T1000 (cell line): ENCODE results near the gene TUNAR.

Experiments
- DNase-seq: peaks from one replicate; lab custom pipeline; 2025; ENCODE audit warnings: mixed read lengths; lab: John Stamatoyannopoulos, UW

The TUNAR gene

DNA sequence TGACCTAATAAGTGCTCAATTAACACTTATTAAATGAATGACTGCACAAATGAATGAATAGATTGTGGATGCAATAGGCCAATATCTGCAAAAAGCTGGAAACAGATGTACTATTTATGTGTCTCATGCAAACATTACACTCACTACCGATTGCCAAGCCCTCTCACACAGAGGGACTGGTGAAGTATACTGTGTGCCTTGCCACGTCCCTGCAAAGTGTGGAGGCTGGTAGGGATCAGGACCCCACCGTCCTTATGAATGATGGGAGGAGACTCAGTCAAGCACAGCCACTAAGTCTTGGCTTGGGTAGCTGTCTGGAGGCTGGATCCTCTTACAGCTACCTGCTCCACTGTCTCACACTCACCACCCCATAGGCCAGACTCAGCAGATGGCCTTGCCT lies 3.9 kb upstream of the TUNAR start:
- DNase-seq = no peak

DNA sequence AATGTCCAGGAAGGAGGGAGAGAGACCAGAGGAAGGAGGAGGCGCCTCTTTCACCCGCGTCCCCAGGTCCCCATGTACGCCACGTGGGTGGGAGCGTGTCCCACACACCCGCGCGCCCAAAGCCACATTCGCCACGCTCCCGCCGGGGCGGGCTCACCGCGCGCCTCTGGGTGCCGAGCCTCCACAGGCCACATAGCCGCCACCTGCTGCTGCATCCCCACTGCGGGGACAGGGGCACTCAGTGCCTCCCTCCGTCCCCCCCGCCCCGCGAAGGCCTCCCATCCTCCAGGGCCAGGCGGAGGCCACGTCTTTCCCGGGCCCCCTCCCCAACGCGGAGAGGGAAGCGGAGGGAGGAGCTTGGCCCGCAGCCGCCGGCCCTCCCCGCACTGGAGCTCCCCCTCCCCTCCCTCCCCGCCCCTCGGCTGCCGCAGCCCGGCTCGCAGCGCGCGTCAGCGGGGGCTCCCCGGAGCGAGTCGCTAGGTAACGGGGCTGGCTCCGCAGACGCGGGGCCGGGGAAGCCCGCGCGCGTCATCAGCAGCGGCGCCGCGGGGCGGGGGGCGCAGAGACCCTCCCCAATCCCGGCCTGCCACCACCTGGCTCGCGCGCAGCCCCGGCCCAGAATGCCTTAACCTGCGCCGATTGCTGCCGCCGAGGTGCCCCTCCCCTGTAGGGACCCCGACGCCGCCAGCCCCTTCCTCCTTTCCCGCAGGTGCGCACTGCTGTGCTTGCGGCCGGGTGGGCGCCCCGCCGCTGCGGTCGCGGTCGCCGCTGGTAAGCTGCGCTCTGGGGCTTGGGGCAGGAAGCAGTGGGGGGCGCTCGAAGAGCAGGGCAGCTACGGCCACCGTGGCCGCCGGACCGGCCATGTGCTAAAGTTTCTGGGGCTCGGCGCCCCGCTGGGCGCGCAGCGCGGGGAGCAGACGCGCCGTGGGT lies 536 bp upstream of the TUNAR start:
- DNase-seq = no peak

DNA sequence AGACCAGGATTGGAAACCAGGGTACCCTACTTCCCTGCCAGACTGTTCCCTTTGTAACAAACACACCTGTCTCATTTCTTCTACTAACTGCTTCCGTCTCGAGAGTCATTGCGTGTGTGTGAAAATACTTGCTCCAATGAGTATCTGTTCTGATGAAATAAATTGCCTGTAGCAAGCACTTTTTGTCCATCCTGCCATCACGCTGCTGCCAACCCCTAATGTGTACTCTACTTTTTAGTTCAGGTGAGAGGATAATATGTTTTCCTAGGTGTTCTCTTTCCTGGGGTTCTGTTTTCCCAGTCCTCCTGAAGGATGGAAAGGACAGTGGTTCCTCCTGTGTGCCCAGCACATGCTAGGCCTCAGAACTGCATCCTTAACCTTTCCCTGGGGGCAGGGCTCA lies 1.0 kb downstream of the TUNAR start:
- no peak for DNase-seq

DNA sequence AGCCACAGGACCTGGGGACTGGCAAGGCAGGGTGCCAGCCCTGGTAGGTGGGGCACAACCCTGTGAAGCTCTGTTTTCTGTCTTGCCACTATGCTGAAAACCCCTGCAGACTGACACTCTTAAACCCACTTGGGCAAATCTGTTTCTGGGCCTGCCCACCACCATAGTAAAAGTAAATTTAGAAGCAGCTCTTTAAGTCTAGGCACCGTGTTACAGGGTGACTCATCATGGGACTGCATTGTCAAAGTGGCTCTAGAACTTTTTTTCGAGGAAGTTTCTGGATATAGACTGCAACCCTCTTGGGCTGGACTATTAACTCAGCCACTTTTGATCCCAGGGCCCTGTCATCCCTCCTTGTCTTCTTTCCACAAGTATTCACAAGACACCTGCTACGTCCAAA lies 7.7 kb downstream of the TUNAR start:
- no peak for DNase-seq

DNA sequence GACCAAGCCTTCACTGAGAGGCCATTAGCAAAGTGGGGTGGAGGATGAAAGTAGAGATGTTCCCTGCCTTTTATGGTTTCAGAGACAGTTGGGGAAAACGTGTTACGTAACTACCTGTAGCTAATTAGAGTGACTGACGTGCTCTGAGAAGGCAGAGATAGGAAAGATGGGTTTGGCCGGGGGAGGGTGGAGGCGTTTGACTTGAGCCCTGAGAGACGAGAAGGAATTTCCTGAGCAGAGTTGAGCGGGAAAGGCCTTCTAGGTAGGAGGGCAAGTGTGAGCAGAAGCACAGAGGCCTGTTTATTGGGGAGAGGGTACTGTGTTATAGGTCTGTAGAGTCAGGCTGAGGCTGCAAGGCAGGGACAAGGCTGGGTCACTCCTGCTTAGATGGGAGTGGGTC lies 8.6 kb downstream of the TUNAR start:
- no peak for DNase-seq

DNA sequence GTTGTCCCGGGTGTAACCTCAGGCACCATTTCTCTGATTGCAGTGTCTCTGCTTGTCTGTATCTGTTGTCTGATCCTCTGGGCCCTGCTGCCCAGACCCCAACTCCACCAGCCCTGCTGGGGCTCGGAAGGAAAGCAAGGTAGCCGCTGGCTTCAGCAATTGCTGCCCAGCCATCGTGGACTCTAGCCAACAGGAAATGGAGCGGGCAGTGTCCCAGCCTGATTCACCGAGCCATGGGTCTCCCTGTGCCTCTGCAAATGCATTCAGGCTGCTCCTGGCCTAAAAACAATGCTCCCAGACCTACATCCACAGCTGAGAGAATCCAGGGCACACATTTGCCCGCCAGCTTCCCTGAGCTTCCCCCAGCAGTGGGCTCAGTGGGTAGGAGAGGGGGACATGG lies 9.2 kb downstream of the TUNAR start:
- DNase-seq = no peak

DNA sequence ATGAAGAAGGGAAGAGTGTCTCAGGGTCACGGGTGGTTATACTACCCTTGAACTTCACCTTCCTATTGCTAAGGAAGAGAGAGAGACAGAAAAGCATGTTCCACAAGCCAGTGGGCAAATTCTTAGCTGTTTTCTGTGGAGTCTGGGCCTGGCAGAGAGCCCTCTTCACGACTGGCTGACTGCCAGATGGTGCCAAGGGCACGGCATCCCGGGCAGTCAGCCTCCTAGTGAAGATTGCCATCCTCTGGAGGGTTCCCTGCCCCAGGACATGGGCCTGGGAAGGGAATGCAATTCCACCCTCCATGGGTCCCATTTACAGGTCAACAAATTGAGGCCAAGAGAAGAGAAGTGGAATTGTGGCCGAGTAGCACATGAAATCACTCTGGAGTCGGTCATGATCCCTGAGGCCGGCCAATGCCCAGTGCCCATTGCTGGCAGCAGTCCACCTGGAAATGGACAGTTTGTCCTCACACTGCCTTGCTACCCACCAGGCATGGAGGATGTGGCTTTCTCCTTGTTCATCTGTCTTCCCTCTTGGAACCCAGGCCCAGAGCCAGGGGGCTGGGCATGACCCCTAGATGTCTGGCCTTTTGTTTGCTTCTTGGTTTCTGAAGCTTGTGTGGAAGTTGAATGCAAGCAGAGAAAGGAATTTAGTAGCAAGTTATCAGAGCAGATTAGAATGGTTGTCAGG lies 9.9 kb downstream of the TUNAR start:
- DNase-seq = no peak

DNA sequence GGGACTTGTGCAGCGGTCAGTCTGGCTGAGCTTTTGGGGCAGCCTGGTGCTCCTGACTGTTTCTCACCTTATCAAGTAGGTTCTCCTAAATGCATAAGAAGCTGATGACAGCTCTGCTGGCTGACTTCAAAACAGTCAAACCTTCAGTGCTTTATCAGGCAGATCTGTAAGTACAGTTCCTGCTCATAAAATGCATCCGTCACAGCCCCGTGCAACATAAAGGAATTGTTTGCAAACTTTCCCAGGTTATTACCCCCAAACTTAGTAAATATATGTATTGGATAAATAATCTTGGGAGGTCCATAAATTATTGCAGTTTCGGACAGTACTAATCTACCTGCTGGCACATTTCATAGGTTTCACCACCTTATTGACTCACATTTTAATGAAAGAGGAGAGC lies 10.7 kb downstream of the TUNAR start:
- DNase-seq = no peak

DNA sequence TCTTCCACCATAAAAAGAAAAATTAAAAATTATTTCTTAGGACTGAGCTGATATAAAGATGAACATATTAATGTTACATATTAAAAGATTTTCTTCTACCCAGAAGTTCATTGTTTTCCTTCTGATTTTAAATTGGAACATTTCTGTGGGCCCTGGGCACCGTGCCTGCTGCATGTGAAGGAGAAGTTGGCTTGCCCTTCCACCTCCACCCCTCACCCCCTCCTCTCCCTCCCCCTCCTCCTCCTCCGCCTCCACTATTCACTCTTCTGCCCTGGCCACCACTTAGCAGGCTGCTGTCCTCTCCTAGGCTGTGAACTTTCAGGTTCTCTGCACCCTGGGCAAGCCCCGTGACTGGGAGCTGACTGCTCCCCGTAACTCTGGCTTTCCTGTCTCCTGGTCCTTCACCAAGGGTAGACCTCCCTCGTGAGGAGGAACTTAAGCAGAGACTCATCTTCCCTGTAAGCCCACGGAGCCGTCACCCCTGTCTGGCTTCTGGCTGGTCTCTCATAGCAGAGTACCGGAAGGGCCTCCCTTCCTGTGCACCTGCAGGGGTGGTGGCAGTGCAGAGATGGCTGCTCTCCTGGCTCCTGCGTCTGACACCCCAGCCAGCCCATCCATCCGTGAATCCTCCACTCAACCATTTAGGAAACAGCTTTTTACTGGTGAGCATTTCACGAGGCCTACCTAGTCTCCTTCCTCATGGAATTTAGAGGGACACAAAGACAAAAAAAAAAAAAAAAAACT lies 12.8 kb downstream of the TUNAR start:
- no peak for DNase-seq

DNA sequence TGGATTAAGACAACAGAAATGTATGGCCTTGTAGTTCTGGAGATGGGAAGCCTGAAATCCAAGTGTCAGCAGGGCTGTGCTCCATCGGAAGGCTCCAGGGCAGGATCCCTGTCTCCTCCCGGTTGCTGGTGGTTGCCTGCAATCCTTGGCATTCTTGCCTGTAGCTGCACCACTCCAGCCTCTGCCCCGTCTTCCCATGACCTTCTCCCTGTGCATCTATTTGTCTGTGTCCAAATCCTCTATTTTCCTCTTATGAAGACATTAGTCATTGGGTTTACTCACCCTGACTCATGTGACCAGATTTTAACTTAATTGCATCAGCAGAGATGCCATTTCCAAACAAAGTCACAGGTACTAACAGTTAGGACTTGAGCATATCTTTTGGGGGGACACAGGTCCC lies 15.1 kb downstream of the TUNAR start:
- DNase-seq = no peak

DNA sequence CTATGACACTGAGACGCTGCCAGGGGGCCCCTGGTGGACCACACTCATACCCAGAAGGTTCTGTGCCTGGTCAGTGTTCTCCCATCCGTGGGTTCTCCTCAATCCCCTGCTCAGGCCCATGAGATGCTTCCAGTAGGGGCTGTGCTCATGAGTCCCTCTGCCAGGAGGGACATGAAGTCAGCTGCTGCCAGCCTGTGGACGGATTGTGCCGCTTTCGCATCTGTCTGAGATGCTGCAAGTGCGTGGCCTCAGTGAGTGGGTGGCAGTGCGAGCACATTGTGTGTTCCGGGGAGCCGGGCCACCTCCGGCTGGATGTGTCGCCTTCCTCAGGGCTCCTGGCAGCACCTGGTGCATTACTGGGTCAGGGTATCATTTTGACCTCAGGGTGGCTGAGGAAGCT lies 15.5 kb downstream of the TUNAR start:
- DNase-seq = no peak

DNA sequence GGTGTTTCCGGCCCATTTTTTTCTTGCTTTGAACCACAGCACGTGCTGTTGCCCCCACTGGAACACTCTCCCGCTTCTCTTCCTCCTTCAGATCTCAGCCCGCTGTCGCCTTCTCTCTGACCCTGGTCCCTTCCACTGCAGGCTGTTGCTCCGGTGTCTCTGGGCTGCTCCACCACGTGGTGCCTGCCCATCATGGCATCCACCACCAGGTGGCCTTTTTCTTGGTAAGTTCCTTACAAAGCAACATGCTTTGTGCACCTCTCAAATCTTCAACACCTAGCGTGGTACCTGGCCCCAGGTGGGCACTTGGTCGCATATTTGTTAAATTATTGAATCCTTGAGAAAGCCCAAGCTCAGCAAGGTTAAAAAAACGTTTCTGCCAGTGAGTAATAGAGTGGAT lies 19.1 kb downstream of the TUNAR start:
- no peak for DNase-seq

DNA sequence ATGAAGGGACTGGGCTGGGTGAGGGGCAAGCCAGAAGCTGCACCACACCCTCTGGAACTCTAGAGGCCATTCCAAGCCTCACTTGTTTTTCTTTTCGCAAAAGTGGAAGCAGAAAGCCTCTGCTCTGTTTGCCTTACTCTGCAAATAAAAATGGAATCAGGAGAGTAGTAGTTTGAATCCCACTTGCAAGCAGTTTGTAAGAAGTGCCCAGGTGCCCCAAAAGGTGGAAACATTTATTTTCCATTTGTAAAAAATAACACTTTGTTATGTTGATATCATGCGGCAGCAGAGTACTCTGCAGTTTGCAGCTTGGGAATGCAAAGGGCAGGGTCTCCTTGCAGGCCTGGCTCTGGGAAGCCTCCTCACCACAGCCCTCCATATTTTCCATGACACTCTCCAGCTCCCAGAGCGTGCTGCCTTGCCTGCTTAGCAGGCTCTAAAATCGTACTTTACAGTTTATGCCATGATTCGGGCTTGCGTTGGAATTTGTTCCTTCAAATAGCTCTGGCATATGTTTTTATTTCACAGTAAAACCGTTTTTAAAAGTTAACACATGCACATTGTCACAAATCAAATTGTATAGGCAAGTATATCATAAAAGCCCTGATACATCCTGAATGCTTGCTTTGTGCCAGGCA lies 20.0 kb downstream of the TUNAR start:
- DNase-seq = no peak

DNA sequence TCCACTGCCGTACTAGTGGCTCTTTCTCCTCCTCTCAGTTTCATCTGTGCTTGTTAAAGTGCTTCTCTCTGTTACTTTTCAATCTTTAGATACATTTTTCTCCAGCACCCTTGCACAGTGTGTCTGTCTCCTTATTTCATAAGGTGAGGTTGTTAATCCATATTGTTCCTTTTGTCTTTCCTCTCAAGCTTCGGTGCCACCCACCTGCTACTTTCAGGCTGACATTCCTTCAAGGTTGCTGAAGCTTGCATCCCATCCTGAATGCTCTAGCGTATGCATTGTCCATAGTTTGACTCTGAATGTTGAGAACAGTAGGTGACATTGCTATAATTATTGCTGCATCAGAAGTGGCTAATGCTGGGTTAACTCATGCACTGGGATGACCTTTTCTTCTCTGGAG lies 20.6 kb downstream of the TUNAR start:
- no peak for DNase-seq

DNA sequence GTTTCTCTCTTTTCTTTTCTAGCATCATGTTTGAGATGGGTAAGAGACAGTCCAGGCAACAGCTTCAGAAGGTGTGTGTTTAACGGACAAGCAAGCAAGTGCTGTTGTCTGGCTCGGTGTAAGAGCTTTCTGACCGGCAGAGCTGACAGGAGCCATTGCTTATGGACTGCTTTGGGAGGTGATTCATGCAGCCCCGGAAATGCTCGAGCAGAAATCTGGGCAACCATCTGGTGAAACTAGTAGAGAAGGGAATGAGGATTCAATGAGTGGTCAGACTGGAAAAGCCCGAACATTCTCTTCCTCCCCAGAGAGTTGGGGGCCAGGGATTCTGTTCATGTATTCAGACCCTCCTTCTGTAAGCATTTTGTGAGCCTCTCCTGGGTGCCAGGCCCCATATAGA lies 24.4 kb downstream of the TUNAR start:
- no peak for DNase-seq

DNA sequence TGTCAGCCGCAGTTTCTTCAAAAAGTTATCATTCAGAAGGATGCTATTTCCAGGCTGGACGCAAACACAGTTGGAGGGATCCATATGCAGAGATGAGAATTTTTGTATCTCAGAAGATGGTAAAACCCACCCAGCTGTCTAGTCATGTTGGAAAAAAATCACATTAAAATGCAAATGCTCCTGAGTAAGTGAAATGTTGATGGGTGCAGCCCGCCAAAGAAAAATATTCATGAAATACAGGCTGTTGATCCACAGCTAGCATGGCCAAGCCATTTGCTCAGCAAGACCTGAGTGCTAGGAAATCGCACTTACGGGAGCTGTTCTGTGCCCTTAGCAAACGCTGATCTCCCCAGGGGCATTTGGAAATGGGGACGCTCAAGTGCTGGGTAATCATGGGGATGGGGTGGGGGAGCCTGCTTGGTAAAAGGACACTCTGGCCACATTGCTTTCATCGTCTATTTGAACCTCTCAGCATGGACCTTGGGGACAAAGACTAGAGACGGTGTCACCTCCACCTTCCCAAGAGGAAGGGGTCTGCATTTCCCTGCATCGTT lies 25.7 kb downstream of the TUNAR start:
- DNase-seq = no peak

DNA sequence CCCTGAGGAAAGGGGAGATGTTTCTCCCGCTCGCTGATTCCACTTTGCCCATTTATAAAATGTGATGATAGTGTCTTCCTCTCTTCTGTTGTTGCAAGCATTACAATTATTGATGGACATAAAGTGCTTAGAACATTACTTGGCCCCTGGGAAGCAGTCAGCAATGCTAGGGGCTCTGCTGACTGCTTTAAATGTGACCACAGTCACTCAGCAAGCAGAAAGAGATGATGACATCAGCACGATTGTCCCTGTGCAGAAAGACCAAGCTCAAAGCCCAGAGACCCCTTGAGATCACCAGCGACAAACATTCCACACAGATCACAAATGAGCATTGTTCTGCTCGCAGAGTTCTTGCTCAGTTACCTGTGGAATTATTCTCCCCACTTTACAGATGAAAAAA lies 26.5 kb downstream of the TUNAR start:
- DNase-seq = no peak

DNA sequence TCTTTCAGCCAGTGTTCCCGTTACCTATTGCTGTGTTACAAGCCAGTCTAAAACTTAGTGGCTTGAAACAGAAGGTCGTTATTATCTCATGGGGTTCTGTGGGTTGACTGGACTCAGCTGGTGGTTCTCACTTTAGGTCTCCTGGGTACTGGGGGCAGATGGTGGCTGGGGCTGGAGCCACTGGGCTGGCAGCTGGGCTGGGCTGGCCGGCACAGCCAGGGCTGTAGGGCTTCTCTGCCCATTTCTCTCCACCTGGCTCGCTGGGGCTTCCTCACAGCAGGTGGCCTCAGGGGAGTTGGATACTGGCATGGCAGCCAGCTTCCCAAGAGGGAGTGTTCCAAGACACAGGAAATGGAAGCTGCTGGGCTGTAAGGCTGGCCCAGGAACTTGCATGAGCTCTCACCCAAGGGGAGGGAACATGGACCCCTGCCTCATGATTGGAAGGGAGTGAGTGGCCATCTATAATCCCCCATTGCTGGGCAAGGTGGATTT lies 27.0 kb downstream of the TUNAR start:
- DNase-seq = no peak

DNA sequence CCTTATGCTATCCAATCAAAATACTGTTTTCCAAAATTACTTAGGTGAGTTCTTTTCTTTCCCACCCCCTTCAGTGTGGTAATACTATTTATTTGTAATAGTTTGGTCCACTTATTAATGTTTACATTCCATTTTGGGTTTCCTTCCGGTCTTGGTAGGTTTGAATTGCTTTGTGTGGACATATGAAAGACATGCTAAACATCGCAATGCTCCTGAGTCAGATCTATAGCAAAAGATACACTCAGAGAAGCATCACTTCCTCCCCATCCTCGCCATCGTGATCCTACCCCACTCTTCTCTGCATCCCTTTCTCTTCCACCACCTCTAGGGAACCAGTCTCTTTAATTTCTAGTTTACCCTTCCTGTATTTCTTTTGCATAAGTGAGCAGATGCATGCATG lies 30.0 kb downstream of the TUNAR start:
- DNase-seq = no peak

DNA sequence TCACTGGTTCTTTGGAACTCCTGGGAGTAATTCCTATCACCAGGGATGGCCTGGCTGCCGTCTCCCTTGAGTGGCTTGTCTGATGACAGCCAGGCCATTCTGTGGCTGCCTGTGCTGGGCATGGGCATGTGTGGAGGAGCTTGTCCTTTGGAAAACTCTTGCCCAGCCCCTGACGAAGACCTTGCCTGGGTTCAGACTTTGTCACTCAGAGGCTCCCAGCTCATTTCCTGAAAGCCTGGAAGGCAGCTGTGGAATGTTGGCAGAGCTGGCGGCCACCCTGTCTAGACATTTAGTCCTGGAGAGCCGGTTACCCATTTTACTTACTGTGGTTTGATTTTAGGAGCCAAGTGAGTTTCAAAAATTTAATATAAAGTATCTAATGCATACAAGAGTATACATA lies 34.0 kb downstream of the TUNAR start:
- DNase-seq = no peak

DNA sequence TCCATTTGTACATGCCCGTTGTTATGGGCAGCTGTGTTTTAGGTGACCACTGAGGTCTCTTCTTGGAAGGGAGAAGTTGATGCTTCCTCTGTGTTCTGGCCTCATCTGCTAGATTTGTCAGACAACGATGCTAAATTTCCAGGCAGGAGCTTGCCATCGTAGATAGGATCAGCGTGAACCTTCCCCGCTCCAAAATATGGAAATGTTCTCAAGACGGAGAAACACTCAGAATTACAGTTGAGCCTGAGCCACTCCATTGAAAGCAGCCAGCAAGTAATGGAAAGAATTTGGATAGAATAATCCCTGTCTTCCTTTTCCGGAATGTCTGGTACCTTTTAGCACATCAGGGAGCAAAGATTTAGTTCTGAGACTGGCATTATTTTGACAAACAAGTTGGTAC lies 34.8 kb downstream of the TUNAR start:
- no peak for DNase-seq

DNA sequence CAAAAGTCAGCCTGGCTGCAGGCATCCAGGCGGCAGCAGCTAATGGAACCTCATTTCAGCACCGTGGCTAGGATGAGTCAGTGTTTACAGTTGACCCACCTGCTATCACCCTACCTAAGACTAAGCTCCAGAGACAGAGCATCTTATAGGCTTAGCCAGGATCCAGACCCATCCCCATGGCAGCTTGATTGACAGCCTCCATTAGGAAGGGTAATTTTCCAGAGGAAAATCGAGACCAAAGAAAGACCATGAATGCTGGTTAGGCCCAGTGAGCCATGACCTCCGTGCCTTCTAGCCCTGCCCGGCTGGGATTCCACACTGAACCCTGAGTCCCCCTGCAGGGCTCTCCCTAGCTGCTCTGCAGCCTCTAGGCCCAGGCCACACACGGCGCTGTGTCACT lies 38.7 kb downstream of the TUNAR start:
- no peak for DNase-seq
